ENCODE results near the gene PRR22.

DNA sequence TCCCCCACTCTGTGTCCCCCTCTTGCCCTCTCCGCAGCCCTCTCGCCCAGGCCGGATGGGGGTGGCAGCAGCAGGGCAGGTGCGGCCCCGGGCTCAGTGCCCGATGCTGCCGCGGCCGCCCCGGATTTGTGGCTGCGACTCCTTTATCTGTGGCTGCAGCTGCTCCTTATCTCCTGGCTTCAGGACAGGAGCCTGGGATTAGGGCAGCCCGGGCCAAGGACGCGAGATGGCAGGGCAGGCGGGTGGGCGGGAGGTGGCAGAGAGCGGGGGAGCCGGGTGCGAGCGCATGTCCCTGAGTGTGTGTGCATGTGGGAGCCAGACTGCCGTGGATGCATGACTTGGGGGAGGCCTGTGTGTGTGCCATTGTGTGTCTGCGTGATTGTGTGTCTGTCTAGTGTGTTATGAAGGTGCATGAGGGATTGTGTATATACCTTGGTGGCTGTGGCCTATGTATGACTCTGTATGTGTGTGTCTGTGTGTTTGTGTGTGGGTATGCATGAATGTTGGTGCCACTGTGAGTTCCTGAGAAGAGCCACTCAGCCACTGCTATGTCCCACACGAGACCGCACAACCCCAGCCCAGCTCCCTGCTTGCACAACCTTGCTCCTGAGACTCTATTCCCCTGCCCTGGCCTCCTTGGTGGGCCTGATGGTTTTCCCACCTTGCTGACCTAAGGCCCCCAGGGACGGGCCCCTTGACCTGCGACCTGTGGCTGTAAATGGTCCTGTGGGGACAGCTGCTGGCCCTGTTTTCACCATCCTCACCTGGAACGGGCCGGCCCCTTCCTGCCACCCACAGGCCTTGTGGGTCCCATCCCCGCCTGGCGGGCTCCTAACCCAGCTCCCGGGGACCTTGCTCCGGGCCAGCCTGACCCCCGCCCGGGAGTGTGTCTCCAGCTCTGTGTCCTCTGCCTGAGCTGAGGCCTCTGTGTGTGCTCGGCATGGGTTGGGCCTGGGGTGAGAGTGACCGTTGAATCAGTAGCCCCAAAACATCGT, 15.0 kb upstream of the PRR22 start:
- TF ChIP-seq, protein P1, sequence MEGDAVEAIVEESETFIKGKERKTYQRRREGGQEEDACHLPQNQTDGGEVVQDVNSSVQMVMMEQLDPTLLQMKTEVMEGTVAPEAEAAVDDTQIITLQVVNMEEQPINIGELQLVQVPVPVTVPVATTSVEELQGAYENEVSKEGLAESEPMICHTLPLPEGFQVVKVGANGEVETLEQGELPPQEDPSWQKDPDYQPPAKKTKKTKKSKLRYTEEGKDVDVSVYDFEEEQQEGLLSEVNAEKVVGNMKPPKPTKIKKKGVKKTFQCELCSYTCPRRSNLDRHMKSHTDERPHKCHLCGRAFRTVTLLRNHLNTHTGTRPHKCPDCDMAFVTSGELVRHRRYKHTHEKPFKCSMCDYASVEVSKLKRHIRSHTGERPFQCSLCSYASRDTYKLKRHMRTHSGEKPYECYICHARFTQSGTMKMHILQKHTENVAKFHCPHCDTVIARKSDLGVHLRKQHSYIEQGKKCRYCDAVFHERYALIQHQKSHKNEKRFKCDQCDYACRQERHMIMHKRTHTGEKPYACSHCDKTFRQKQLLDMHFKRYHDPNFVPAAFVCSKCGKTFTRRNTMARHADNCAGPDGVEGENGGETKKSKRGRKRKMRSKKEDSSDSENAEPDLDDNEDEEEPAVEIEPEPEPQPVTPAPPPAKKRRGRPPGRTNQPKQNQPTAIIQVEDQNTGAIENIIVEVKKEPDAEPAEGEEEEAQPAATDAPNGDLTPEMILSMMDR (IDR thresholded peaks at IDR 0.05) = no peak
- no peak for TF ChIP-seq POLR2A (IDR thresholded peaks at IDR 0.05)

Data from lower leg skin (tissue), 3 donors.